C4-2B (cell line): Measurements from ENCODE around the gene CCDC85C.

Experiments
- ZFX ChIP-seq: fragments of 450-650 bp; IDR thresholded peaks from 2 replicates; pipeline ENCODE4 v1.6.1; 2017
- TF ChIP-seq, protein P1 (sequence below): fragments of 450-650 bp; conservative IDR thresholded peaks from 2 replicates; pipeline ENCODE4 v1.5.1; 2017; ENCODE audit warnings: mild to moderate bottlenecking

DNA sequence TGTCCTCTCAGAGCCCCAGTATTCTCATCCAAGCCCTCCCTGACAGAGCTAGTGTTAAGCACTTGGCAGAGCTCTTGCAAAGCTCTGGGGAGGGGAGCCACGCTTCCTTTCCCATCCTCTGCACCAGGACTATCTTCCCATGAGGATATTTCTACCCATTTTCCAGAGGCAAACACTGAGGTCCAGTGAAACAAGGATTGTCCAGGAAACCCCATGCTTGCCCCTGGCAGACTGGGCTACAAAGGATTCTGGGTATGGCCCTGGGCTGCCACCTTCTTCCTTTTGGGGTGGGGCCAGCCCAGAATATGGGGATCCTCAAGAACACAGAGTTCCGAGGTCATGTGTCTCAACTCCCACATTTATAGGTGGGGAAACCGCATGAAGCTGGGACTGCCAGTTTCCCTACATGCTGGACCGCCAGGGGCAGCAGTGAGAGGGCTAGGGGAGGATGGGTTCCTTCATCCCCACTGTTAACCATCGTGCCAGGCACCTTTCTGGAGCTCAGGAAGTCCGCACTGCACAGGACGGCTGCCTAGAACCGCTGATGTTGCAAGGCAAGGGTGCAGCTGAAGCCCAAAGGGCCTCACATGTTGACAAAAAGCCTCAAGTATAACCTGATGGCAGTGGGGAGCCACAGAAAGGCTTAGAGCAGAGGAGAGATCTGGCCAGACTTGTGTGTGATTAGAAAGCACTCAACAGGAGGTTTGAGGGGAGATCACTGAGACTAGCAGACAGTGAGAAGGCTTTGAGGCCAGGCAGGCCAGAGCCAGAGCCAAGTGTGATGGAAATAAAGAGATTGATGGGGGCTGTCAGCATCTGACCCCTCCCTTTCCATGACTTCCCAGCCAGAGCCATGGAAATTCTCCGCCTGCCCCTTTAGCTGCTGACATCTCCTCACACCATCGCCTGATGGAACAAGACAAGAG lies 5.5 kb upstream of the CCDC85C start:
- TF ChIP-seq, protein P1, sequence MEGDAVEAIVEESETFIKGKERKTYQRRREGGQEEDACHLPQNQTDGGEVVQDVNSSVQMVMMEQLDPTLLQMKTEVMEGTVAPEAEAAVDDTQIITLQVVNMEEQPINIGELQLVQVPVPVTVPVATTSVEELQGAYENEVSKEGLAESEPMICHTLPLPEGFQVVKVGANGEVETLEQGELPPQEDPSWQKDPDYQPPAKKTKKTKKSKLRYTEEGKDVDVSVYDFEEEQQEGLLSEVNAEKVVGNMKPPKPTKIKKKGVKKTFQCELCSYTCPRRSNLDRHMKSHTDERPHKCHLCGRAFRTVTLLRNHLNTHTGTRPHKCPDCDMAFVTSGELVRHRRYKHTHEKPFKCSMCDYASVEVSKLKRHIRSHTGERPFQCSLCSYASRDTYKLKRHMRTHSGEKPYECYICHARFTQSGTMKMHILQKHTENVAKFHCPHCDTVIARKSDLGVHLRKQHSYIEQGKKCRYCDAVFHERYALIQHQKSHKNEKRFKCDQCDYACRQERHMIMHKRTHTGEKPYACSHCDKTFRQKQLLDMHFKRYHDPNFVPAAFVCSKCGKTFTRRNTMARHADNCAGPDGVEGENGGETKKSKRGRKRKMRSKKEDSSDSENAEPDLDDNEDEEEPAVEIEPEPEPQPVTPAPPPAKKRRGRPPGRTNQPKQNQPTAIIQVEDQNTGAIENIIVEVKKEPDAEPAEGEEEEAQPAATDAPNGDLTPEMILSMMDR = peak; percentile 71
- no peak for TF ChIP-seq ZFX
